Measurements from ENCODE around the gene RIPOR1. TPM values are rescaled to one million over a fixed set of nuclear protein-coding genes. Genes with fewer than 3 reads are reported as not detected.

The RIPOR1 gene
- total RNA-seq, 2 experiments from 2014 or later: 12.8 to 15.8 TPM

DNA sequence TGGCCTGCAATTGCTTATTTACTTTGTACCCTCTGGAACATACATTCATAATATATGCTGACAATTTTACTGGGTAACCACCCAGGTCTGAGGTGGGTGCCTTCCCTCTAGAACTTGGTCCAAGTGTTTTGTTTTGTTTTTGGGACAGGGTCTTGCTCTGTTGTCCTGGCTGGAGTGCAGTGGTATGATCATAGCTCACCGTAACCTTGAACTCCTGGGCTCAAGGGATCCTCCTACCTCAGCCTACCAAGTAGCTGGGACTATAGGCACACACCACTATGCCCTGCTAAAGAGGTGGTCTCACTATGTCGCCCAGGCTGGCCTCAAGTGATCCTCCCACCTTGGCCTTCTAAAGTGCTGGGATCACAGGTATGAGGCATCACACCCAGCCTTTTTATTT is 22.5 kb downstream of the RIPOR1 start:
- Mint-ChIP-seq H3K36me3 (ENCODE audit: low read depth) (peaks cover 16% of the 10 kb centered on the region), H3K9me3 (no peaks in the 10 kb centered on the region), H3K4me3 (no peak overlapping the region), H3K27me3 (no peaks in the 10 kb centered on the region), H3K4me1 (peaks cover 72% of the 10 kb centered on the region), H3K27ac (peak overlapping the region; percentile 25)
- POLR2A ChIA-PET: interaction anchor here (0.8 kb wide), 1 partner anchor 10 kb away, joined by 7 read pairs; no protein-coding TSS in a partner anchor
- no peak for DNase-seq
- CTCF ChIA-PET: interaction anchor here (1.1 to 3.7 kb wide), 6 partner anchors 11 to 117 kb away, joined by 4 to 17 read pairs (median 8); partner anchors contain the start of genes CARMIL2 and CTCF

DNA sequence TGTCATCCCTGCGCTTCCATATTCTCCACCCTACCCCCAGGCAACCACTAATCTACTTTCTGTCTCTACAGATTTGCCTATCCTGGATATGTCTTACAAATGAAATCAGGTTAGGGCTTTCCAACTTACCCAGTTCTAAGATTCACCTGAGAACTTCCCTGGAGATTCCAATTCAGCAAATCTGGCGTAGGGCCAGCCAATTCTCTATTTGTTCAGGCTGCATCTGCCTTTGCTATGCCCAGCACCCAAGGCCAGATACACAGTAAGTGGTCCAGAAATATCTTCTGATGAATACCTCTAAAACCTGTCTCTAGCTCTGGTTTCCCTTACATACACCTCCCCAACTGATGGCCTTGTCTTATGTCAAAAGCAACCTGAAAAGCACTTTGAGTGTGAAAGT is 23.3 kb downstream of the RIPOR1 start:
- Mint-ChIP-seq H3K27me3 (no peaks in the 10 kb centered on the region), H3K4me3 (no peak overlapping the region), H3K9me3 (no peaks in the 10 kb centered on the region), H3K27ac (peak overlapping the region; percentile 85), H3K4me1 (peaks cover 71% of the 10 kb centered on the region), H3K36me3 (ENCODE audit: low read depth) (peaks cover 16% of the 10 kb centered on the region)
- ChIA-PET POLR2A (interaction anchor here (0.6 kb wide), 1 partner anchor 34 kb away, joined by 4 read pairs; no protein-coding TSS in a partner anchor), CTCF (interaction anchor here (1.2 to 3.7 kb wide), 5 partner anchors 10 to 116 kb away, joined by 3 to 17 read pairs (median 10); partner anchors contain the start of genes CARMIL2 and CTCF)
- no peak for DNase-seq

- Mint-ChIP-seq H3K27ac (peak overlapping the region; percentile 85), H3K4me3 (no peak overlapping the region), H3K4me1 (peaks cover 70% of the 10 kb centered on the region), H3K36me3 (ENCODE audit: low read depth) (peaks cover 16% of the 10 kb centered on the region), H3K9me3 (no peaks in the 10 kb centered on the region), H3K27me3 (no peaks in the 10 kb centered on the region)
- DNase-seq: no peak
- ChIA-PET POLR2A (no interaction called here), CTCF (interaction anchor here (1.2 to 3.7 kb wide), 4 partner anchors 10 to 115 kb away, joined by 3 to 17 read pairs (median 8); partner anchors contain the start of genes CARMIL2 and CTCF)
Measured at GRCh38 chr16:67552476-67552875, 23.8 kb downstream of the RIPOR1 start.

- Mint-ChIP-seq H3K36me3 (ENCODE audit: low read depth) (peaks cover 21% of the 10 kb centered on the region), H3K4me3 (peak overlapping the region; percentile 62), H3K27ac (peak overlapping the region; percentile 100), H3K4me1 (peaks cover 57% of the 10 kb centered on the region), H3K27me3 (no peaks in the 10 kb centered on the region), H3K9me3 (no peaks in the 10 kb centered on the region)
- ChIA-PET CTCF (interaction anchor here (0.7 to 9.8 kb wide), 14 partner anchors 8 to 485 kb away, joined by 3 to 93 read pairs (median 3); partner anchors contain the start of genes ACD, ATP6V0D1 and CARMIL2), POLR2A (interaction anchor here (0.6 to 1.1 kb wide), 3 partner anchors 9 to 542 kb away, joined by 3 read pairs; partner anchors contain the start of gene ACD)
- DNase-seq: peak; percentile 30
Measured at GRCh38 chr16:67555795-67556212, 27.2 kb downstream of the RIPOR1 start.

GRCh38 chr16:67558859-67559258 is 30.2 kb downstream of the RIPOR1 start:
- Mint-ChIP-seq H3K27me3 (no peaks in the 10 kb centered on the region), H3K4me3 (no peak overlapping the region), H3K4me1 (peaks cover 48% of the 10 kb centered on the region), H3K27ac (no peak overlapping the region), H3K9me3 (no peaks in the 10 kb centered on the region), H3K36me3 (ENCODE audit: low read depth) (peaks cover 26% of the 10 kb centered on the region)
- no peak for DNase-seq
- POLR2A ChIA-PET: interaction anchor here (0.8 kb wide), 1 partner anchor 11 kb away, joined by 4 read pairs; no protein-coding TSS in a partner anchor
- CTCF ChIA-PET: interaction anchor here (0.6 to 9.8 kb wide), 8 partner anchors 9 to 265 kb away, joined by 3 to 93 read pairs (median 4); partner anchors contain the start of genes ATP6V0D1 and CARMIL2

DNA sequence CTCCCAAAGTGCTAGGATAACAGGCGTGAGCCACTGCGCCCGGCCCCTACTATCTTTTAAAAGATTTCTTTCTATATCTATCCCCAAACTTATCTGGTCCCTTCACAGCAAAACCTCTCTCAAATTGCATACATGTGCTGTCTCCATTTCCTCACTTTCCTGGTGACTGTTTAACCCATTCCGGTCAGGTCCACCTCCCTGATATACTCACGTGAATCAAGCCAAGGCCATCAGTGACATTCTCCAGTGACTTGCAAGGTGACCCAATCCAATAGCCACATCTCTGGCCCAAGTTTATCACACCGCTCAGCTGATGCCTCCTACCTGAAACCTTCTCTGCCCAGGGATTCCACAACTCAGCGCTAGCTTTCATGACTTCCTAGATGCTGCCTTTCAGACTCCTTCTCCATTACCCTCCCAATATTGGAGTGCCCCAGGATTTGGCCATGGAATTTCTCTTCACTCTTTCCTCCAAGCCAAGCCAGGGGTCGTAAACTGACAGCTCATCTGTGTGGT is 32.3 kb downstream of the RIPOR1 start:
- Mint-ChIP-seq H3K27ac (peak overlapping the region; percentile 97), H3K27me3 (no peaks in the 10 kb centered on the region), H3K9me3 (no peaks in the 10 kb centered on the region), H3K4me1 (peaks cover 49% of the 10 kb centered on the region), H3K4me3 (peak overlapping the region; percentile 87), H3K36me3 (ENCODE audit: low read depth) (peaks cover 24% of the 10 kb centered on the region)
- ChIA-PET POLR2A (interaction anchor here (0.7 to 1.2 kb wide), 3 partner anchors 10 to 530 kb away, joined by 3 to 7 read pairs (median 4); partner anchors contain the start of gene ATP6V0D1), CTCF (interaction anchor here (0.6 to 9.8 kb wide), 11 partner anchors 9 to 150 kb away, joined by 3 to 93 read pairs (median 13); partner anchors contain the start of genes ACD, C16orf86, CARMIL2 and ENKD1)
- no peak for DNase-seq

- H3K27ac Mint-ChIP-seq: peak overlapping the region; percentile 97
- POLR2A ChIA-PET: interaction anchor here (0.7 to 1.2 kb wide), 6 partner anchors 10 to 749 kb away, joined by 3 to 7 read pairs (median 4); partner anchors contain the start of genes ACD, ATP6V0D1, PRMT7 and SLC7A6OS
- CTCF ChIA-PET: interaction anchor here (0.6 to 9.8 kb wide), 19 partner anchors 9 to 1668 kb away, joined by 3 to 93 read pairs (median 4); partner anchors contain the start of genes ACD, C16orf86, CARMIL2 and ENKD1
- peaks cover 45% of the 10 kb centered on the region for H3K4me1 Mint-ChIP-seq
- DNase-seq: no peak
- peak overlapping the region; percentile 87 for H3K4me3 Mint-ChIP-seq
- no peaks in the 10 kb centered on the region for H3K27me3 Mint-ChIP-seq
- peaks cover 23% of the 10 kb centered on the region for H3K36me3 Mint-ChIP-seq (ENCODE audit: low read depth)
- no peaks in the 10 kb centered on the region for H3K9me3 Mint-ChIP-seq
Measured at GRCh38 chr16:67561501-67561823, 32.8 kb downstream of the RIPOR1 start.

GRCh38 chr16:67561824-67562525 is 33.3 kb downstream of the RIPOR1 start:
- Mint-ChIP-seq H3K4me3 (peak overlapping the region; percentile 87), H3K4me1 (peaks cover 47% of the 10 kb centered on the region), H3K9me3 (no peaks in the 10 kb centered on the region), H3K27me3 (no peaks in the 10 kb centered on the region), H3K27ac (peak overlapping the region; percentile 97), H3K36me3 (ENCODE audit: low read depth) (peaks cover 23% of the 10 kb centered on the region)
- ChIA-PET POLR2A (interaction anchor here (1.0 to 1.5 kb wide), 4 partner anchors 15 to 749 kb away, joined by 3 to 5 read pairs (median 3); partner anchors contain the start of genes ACD, PRMT7 and SLC7A6OS), CTCF (interaction anchor here (0.6 to 9.8 kb wide), 27 partner anchors 10 to 1668 kb away, joined by 3 to 93 read pairs (median 4); partner anchors contain the start of genes ACD, ATP6V0D1, C16orf86 and CARMIL2)
- peak; percentile 99 for DNase-seq

GRCh38 chr16:67562526-67562917 is 33.9 kb downstream of the RIPOR1 start, which contains the start of gene CTCF:
Gene CTCF (plus strand): TSS chr16:67562526. CDS start chr16:67610833, 48,307 bp downstream.
- Mint-ChIP-seq H3K27ac (peak within 1 kb of the TSS; percentile 98), H3K4me3 (peak within 1 kb of the TSS; percentile 87), H3K4me1 (peaks cover 47% of the 10 kb centered on the region), H3K9me3 (no peaks in the 10 kb centered on the region), H3K36me3 (ENCODE audit: low read depth) (peaks cover 23% of the 10 kb centered on the region), H3K27me3 (no peaks in the 10 kb centered on the region)
- CTCF ChIA-PET: interaction anchor here (0.6 to 9.8 kb wide), 28 partner anchors 8 to 692 kb away, joined by 3 to 93 read pairs (median 4); partner anchors contain the start of genes ACD, ATP6V0D1, C16orf86 and CARMIL2
- peak; percentile 82 for DNase-seq
- POLR2A ChIA-PET: interaction anchor here (1.0 to 1.5 kb wide), 3 partner anchors 98 to 748 kb away, joined by 3 read pairs; partner anchors contain the start of genes ACD, PRMT7 and SLC7A6OS

- peak overlapping the region; percentile 98 for H3K27ac Mint-ChIP-seq
- ChIA-PET POLR2A (interaction anchor here (1.5 kb wide), 1 partner anchor 104 kb away, joined by 3 read pairs; no protein-coding TSS in a partner anchor), CTCF (interaction anchor here (0.6 to 9.8 kb wide), 24 partner anchors 9 to 517 kb away, joined by 3 to 93 read pairs (median 4); partner anchors contain the start of genes ACD, ATP6V0D1, C16orf86 and CARMIL2)
- DNase-seq: peak; percentile 51
- H3K4me1 Mint-ChIP-seq: peaks cover 47% of the 10 kb centered on the region
- peak overlapping the region; percentile 85 for H3K4me3 Mint-ChIP-seq
- peaks cover 22% of the 10 kb centered on the region for H3K36me3 Mint-ChIP-seq (ENCODE audit: low read depth)
- no peaks in the 10 kb centered on the region for H3K27me3 Mint-ChIP-seq
- H3K9me3 Mint-ChIP-seq: no peaks in the 10 kb centered on the region
Measured at GRCh38 chr16:67562918-67563707, 34.5 kb downstream of the RIPOR1 start.

- POLR2A ChIA-PET: no interaction called here
- peak overlapping the region; percentile 98 for H3K27ac Mint-ChIP-seq
- peaks cover 47% of the 10 kb centered on the region for H3K4me1 Mint-ChIP-seq
Measured at GRCh38 chr16:67563708-67564468, 35.3 kb downstream of the RIPOR1 start.

More at GRCh38 chr16:67563708-67564468, 35.3 kb downstream of the RIPOR1 start:
- DNase-seq: peak; percentile 33
- Mint-ChIP-seq H3K4me3 (peak overlapping the region; percentile 85), H3K36me3 (ENCODE audit: low read depth) (peaks cover 21% of the 10 kb centered on the region), H3K27me3 (no peaks in the 10 kb centered on the region), H3K9me3 (no peaks in the 10 kb centered on the region)
- CTCF ChIA-PET: interaction anchor here (0.7 to 9.8 kb wide), 18 partner anchors 8 to 1560 kb away, joined by 3 to 93 read pairs (median 7); partner anchors contain the start of genes ACD, C16orf86, CARMIL2 and ENKD1

All from activated CD4-positive, alpha-beta T cell treated with anti-CD3 and anti-CD28 coated beads, Interleukin-2, amount 10 ng/mL, durations not matched to agents 7 days and 5 days (primary cell).